H4 (cell line): Measurements from ENCODE around the gene CDH4. TPM values are rescaled to one million over a fixed set of nuclear protein-coding genes. Genes with fewer than 3 reads are reported as not detected.
"Not testable (repeated sequence)": the region's sequence is repeated elsewhere in the genome, so short reads cannot be mapped to it uniquely, and the experiment has no call there.

Experiments used
- DNase-seq: peaks from one replicate; pipeline ENCODE4 v3.0.0-alpha.2; 2015; ENCODE audit warnings: low spot score
- total RNA-seq: library from RNA; depleted of rRNA; stranded (reverse); fragments of >200 nt; shearing (Covaris generic); gene quantifications from 2 replicates; pipeline ENCODE4 v1.2.3, GENCODE V29; 2014

The CDH4 gene
- total RNA-seq, 1 experiment from 2014 or later = 0.14 TPM

DNA sequence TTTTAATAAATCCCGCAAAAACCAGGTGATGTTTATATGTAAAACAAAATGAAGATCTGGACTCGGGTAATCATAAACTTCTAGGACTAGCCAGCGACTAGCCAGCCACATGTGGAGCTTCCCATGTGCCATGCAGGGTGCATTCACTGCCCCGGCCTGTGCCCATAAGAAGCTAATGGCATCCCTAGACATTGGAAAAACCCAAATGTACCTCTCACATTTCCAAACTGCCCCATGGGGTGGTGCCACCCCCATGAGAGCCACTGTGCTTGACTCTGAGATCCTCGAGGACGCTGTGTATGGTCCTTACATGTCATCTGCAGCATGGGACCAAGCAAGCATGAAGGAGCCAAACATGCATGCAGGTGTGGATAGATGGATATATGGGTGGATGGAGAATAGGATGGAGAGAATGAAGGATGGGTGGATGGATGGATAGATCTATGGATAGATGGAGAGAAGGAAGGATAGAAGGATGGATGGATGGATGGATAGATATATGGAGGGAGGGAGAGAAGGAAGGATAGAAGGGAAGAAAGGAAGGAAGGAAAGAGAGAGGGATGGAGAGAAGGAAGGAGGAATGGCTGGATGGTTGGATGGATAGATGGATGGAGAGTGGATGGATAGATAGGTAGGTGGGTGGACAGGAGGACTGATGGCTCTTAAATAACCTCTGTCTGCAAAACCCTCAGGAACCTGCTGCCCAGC lies 203.6 kb downstream of the CDH4 start:
- no peak for DNase-seq

DNA sequence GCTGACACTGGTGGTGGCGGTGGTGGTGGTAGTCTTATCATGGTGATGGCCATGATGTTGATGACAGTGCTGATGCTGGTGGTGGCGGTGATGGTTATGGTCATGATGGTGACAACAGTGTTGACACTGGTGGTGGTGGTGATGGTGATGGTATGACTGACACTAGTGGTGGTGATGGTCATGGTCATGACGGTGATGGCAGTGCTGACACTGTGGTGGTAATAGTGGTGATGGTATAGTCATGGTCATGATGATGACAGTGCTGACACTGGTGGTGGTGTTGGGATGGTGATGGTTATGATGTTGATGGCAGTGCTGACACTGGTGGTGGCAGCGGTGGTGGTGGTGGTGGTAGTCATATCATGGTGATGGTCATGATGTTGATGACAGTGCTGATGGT lies 205.7 kb downstream of the CDH4 start:
- no peak for DNase-seq

DNA sequence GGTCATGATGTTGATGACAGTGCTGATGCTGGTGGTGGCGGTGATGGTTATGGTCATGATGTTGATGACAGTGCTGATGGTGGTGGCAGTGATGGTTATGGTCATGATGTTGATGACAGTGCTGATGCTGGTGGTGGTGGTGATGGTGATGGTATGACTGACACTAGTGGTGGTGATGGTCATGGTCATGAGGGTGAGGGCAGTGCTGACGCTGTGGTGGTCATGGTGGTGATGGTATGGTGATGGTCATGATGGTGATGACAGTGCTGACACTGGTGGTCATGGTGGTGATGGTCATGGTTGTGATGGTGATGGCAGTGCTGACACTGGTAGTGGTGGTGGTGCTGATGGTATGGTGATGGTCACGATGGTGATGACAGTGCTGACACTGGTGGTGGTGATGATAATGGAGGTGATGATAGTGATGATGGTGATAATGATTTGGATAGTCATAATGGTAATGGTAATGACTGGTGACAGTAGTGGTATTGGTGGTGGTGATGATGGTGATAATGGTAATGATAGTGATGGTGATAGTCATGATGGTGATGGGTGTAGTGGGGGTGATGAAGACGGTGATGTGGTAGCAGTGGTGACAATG lies 206.2 kb downstream of the CDH4 start:
- DNase-seq = no peak

DNA sequence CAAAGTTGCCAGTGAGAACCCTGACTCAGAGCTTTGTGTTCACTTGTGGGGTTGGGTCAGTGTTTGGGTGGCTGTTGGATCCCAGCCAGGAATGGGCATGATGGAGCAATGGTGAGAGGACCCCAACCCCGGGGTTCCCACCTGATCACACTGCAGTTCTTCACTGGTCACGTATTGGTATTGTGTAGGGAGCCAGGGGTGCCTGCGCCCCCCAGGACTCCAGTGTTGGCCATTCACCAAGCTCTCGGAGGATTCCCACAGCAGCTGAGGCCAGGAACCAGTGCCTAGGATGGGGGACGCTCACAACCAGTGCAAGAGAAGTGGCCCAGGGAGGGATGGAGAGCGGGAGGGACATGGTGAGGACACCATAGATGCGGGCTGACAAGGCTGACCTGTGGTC lies 207.2 kb downstream of the CDH4 start:
- DNase-seq = no peak

DNA sequence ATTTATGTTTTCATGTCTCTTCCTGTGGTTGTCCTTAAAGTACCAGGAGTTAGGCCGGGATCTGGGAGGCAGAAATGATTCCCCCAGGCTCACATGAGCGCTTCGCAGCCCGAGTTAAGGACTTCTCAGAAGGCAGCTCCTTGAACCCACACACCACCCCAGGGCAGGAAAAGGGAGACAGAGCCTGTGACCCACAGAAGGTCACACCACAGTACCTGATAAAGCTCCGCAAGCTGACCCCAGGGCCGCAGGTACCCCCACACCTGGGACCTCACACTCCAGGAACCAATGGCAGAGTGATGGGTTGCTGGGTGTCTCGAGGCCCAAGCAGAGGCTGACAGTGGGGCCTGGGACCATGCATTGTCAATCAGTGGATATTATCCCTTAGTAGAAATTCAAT lies 207.6 kb downstream of the CDH4 start:
- no peak for DNase-seq

DNA sequence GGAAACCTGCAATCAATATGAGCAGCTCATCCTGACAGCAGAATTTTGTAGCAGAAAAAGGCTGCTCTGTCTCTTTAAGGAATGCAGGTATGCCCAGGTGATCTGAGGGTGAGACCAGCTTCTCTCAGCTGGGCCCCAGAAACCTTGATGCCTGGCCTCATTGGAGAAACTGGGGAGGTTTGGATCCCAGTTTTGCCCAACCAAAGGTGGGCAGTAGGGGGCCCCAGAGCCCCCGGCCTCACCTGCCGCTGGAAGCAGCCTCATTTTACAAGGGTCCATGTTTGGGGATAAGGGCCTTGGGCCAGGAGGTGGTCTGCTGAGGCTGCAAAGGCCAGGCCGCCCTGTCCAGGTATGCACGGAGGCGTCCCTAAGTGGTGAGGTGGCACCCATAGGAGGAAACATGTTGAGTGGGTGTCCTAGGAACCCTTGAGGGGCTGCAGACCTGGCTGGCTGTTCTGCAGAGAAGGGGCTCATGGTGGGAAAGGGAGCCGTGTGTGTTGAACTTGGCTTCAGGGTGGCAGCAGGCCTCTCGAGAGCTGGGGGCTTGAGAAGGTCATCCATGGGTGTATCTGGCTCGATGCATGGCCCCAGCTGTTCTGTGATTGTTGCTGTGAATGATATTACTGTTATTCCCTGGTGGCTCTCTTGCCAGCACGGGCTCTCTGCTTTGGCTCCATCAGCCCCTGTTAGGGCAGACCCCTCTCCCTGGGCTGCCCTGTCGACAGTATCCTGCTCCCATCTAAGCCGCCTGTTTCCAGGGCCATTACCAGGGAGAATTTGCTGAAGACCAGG lies 208.4 kb downstream of the CDH4 start:
- DNase-seq = no peak

DNA sequence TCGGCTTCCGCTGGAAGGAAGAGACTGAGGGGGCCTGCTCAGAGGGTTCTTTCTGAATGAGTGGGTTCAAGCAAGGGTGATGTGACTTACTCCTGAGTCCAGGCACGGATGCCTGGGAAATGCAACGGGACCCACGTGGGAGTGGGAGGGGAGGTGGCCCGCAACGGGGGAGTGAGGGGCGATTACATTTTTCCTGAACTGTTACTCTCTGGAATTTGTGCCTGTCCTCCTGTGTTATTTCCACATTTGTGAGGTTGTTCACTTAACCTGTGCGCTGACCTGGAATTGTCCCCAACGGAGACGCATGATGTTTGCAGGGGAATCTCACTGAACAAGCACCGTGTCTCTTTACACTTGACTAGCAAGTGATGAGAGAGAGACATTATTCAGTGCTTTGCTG lies 209.4 kb downstream of the CDH4 start:
- DNase-seq = no peak

DNA sequence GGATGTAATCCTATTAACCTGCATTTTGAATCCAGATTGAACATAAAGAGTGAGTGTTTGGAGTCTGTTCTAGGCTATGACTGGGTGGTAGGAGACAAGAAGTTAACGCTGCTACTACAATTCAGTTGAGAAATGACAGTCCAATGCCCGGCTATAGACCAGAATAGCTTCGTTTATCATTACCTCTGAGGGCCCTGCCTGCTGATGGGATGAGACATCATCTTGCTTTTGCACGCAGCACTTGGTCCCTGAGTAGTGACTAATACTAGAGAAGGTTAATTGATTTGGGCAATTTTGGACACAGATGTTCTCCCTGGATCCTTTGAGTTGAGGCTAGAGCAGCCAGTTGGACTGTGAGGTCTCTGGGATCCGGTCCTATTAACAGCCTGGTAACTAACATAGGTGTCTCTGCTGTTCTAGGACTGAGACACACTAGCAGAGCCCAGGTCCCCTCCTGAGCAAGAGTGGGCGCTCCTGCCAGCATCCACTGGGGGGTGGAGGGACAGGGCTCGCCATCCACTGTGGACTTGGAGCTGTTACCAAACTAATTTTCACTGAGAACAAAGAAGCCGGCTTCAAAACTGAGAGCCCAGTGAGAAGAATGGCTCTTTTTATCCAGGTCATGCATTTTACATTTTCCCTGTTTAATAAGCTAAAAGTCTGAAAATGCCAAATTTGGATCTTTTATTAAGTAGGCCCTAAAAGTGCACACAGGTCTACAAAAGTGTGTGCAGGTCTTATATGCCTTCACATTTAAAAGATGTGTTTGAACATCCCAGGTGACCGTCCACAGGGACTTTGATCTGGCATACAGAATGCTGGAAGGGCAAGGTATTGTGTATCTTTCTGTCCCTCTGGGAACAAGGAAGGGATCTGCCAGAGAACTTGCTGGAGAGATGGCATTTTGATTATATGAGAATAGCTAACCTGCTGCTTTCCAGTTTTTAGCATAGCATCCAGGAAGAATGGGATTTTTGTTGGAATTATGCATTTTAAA lies 212.5 kb downstream of the CDH4 start:
- no peak for DNase-seq

DNA sequence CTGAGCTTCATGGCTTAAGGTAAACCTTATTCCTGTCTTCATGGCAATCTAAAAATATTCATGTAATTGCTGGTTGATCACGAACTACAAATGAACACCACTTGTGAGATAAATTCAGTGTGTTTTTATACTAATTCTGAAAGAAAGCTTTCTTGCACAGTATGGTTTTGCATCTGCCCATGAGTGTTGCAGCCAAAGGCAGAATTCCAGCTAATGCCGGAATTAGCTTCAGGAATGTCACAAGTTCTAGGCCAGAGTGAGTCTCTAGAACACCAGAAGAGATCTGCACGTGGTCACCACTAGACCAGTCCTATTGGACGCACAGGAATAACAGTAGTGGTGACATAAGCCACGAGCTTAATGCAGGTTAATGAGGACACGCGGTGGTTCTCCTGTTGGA lies 223.7 kb downstream of the CDH4 start:
- DNase-seq = no peak

DNA sequence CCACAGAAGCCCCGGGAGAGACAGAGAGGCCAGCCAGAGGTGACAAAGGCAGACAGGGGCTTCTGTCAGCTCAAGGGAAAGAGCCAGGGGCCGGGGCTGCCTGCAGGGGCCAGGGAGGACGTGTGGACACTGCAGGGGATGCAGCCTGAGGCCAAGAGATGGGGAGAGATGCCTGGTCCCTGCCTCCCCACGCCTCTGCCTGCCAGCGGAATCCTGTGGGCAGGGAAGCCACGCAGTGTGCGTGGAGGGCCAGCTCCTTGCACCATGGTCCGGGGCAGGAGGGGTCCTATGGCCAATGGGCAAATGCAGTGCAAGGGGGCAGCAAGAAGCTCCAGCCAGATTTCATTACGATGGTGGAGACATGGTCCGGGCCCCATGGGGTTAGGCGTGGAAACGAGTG lies 224.9 kb downstream of the CDH4 start:
- DNase-seq = no peak

DNA sequence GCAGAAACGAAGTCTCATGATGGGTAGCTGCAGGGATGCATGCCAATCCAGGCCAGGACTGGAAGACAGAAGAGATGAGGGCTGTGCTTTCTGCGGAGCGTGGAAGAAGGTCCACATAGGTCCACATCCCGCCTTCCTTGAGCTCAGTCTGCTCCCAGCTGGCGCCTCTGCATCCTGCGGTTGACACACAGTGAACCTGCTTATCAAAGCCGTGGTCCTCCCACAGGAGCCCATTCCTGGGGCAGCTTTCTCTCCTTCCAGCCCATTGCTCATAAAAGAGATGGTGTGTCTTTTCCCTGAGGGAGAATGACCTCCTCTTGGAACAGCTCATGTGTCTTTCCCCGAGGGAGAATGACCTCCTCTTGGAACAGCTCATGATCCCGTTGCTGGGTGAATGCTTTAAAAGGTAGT lies 225.4 kb downstream of the CDH4 start:
- no peak for DNase-seq

DNA sequence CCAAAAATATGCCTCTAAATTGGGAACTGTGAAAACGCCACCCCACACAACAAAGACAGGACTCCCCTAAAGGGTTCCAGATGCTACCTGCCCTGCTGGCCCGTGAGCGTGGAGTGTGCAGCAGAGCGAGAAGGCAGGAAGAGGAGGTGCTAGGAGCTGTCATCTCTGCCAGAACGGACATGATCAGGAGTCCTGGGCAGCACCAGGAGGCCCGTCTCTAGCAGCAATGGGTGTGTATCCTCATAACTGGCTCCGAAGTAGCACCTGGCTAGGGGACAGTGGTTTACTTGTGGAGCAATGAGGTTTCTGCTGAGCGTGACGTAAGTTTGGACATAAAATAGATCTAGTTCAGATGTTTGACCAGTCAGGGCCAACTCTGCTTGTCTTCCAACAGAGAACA lies 226.0 kb downstream of the CDH4 start:
- no peak for DNase-seq

DNA sequence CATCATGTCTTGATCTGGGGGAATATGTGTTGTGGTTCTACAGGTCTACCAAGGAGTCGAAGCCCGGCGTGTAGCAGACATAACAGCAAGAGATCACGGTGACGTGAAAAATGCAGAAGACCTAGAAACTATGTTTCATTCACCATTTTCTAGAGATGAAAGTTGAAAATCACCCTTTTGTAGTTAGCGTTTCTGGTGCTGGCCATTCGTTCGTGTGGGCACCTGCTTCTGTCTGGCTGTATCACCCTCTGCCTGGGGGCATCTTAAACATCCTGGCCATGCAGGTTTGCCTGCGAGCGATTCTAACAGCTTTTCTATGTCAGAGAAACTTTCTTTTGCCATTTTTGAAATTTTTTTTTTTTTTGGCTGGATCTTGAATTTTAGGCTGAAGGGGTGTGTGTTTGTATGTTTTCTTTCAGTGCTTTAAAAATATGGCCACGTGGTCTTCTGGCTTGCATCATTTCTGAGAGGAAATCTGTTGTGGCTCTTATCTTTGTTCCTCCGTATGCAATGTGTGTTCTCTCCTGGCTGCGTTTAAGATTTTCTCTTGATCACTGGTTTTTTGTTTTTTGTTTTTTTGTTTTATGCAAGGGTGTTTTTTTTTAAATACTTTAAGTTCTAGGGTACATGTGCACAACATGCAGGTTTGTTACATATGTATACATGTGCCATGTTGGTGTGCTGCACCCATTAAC lies 226.7 kb downstream of the CDH4 start:
- no peak for DNase-seq

DNA sequence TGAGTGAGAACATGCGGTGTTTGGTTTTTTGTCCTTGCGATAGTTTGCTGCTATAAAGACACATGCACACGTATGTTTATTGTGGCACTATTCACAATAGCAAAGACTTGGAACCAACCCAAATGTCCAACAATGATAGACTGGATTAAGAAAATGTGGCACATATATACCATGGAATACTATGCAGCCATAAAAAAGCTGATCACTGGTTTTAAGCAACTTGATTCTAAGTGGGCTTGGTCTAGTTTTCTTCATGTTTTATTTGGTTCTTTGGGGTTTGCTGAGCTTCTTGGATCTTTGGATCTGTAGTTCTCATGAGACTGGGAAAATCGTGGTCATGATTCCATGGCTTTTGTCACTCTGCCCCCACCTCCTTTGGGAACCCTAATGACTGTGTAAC lies 227.4 kb downstream of the CDH4 start:
- not testable (repeated sequence) for DNase-seq

DNA sequence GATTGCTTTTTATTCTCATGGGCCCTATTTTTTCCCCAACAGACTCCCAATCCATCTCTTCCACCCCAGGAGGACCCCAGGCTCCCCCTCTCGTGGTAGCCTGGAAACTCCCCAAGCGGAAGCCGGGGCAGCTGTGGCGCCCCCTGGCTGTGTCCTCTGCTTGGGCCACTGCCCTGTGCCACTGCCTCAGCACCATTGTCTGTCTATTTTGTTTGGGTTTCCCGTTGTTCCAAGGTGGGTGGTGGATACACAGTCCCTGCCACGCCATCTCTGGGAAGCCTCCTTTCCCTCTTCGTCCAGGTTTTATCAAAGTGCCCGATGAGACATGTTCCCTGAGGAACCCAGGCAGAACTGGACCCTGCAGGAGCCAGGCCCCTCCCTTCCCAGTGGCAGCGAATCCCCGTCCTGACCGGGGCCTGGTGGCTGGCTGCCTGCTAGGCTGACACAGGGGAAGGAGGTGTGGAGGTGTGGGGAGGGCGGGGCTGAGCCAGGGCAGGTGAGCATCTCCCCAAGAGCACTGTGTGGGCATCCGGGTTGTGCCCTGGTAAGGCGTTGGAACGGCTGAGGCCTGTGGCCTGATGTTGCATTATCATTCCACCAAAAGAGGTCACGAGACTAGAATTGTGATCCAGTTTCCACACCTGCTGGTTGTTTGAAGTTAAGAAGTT lies 228.2 kb downstream of the CDH4 start:
- DNase-seq = no peak

DNA sequence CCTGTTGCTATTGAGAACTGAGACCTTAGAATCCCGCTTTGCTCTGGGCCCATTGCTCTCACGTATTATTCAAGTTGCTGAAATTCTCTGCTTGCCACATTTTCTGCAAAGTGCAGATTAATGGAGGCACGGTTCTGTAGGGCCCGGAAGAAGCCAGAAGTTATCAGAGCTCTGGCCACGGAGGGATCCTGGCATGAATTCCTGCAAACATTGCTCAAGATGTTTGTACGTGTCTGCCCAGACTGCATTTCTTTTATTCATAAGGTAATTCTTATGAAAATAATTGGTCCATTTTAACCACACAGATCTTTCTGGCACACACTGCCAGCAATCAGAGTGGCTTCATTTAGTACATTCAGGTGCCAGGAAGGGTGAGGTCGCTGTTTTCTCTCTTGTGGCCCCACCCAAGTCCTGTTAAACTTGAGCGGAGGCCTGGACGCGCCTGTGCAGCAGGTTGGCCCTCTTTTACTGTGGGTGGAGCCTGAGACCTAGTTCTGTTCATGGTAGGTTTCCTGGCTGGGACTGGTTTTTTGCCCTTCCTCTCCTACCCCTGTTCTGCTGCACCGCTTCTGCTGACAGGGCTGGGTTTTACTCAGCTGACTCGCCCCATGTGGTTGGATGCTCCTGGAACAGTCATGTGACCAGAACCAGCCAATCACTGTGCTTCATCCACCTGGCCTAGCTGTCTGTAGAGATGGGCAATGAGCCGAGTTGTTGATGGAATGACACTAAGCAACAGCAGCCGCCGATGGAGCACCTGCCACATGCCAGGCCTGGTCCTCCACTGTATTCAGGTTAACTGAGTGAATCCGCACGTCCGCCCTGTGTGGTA lies 230.2 kb downstream of the CDH4 start:
- no peak for DNase-seq

DNA sequence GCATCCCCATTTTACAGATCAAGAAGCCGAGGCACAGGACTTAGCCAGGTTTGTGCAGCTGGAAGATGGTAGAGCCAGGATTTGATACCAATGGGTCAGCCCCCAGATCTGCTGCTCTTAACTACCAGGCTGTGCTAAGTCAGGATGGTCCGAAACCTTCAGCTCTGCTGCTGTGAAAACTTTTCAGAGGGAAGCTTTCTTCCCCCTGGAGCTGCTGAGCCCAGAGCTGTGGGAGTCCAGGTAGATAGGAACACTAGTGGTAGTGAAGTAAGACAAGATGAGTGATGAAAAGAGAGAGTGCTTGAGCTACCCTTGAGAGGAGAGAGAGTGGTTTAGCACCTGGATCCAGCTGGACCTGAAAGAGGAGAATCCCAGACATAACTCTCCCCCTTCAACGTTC lies 230.8 kb downstream of the CDH4 start:
- no peak for DNase-seq

DNA sequence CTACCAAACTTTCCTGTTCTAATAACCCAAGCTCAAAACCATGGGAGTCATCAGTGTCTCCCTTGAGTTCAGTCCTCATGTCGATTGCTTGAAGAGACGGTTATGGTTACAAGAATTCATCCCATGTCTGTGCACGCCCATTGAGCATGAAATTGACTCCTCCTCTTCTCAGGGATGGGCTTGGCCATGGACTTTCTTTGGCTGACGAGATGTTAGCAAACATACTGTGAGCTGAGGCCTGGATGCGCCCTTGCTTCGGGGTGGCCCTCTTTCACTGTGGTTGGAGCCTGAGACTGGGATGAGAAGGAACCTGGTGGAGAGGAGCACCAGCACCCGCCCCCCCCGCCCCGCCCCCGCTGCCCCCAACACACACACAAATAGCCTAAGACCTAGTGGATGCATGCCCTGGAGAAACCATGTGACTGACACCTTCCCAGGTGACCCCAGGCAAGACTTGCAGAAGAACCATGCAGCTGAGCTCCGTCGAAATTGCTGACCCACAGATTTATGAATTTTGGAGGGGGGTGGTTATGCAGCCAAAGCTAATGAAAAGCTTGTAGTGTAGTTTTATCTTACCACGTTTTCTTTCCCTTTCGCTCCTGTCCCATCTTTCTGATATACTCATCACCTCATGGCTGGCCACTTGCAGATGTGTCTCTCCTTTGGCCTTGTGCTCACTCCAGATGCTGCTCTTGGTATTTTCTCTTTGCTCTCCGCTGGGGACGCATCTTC lies 231.4 kb downstream of the CDH4 start:
- DNase-seq = no peak

DNA sequence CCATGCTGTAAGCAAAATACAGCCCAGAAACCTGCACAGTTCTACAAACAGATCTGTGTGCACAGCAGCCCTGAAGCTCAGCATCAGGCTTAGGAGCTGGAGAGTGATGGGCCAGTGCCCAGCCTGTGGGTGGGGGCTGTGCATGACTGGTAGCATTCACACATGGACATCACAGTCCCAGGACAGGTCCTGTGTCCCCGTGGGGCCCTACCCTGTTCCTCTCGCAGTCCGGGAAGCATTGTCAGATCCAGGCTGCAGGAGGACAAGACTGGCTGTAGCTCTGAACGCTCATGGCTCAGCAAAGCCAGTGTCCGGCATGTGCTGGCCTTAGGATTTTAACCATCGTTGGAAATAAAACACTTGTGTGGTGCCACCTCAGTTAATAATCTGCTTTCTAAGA lies 234.1 kb downstream of the CDH4 start:
- DNase-seq = no peak
